MCF 10A (cell line): ENCODE measurements around the gene PDE7B. TPM values are rescaled to one million over a fixed set of nuclear protein-coding genes. Genes with fewer than 3 reads are reported as not detected.

Experiments
- BruUV-seq: library from RNA; stranded (reverse); fragments of 400-500 nt; replicated peaks from 2 replicates; lab custom pipeline; 2021; lab: Mats Ljungman, UMichigan
- CTCF ChIA-PET: fragments of 300-600 bp; sonication (Branson Sonifier 250); formaldehyde crosslinking; extraction: SDS; loops from one replicate; lab custom pipeline; 2021; ENCODE audit warnings: antibody characterized with exemption, inconsistent platforms; lab: Yijun Ruan, JAX
- POLR2A ChIA-PET: fragments of 300-600, 350-650 bp; sonication (Branson Sonifier 250); formaldehyde crosslinking; extraction: SDS; loops from one replicate; lab custom pipeline; 2020; ENCODE audit warnings: antibody characterized with exemption, inconsistent platforms; lab: Yijun Ruan, JAX
- DNase-seq: peaks from one replicate; pipeline ENCODE4 v3.0.0-alpha.2; 2018; ENCODE audit not compliant: unreplicated experiment
- H3K27ac Mint-ChIP-seq: one replicate; pipeline ENCODE4 v1.8.0; 2022; ENCODE audit warnings: mild to moderate bottlenecking, low read depth, mixed read lengths; ENCODE audit not compliant: unreplicated experiment
- H3K27me3 Mint-ChIP-seq: one replicate; pipeline ENCODE4 v1.8.0; 2022; ENCODE audit warnings: mixed read lengths; ENCODE audit not compliant: insufficient read depth, unreplicated experiment
- H3K36me3 Mint-ChIP-seq: one replicate; pipeline ENCODE4 v1.8.0; 2022; ENCODE audit warnings: mild to moderate bottlenecking, moderate library complexity, mixed read lengths; ENCODE audit not compliant: insufficient read depth, unreplicated experiment
- H3K4me1 Mint-ChIP-seq: one replicate; pipeline ENCODE4 v1.8.0; 2022; ENCODE audit warnings: mixed read lengths; ENCODE audit not compliant: insufficient read depth, unreplicated experiment
- H3K4me3 Mint-ChIP-seq: one replicate; pipeline ENCODE4 v1.8.0; 2022; ENCODE audit warnings: mild to moderate bottlenecking, moderate library complexity, mixed read lengths; ENCODE audit not compliant: unreplicated experiment
- H3K9me3 Mint-ChIP-seq: one replicate; pipeline ENCODE4 v1.8.0; 2022; ENCODE audit warnings: mixed read lengths; ENCODE audit not compliant: unreplicated experiment
- intact Hi-C: fragments of 100-400 bp; cut with micrococcal nuclease; formaldehyde crosslinking; loops from 2 replicates; pipeline ENCODE4 v1.14.1; 2022
- total RNA-seq: library from RNA; stranded (reverse); gene quantifications from 2 replicates; pipeline ENCODE4 v1.2.3, GENCODE V29; 2022
- TF ChIP-seq, protein P1 (sequence below): fragments of 200-600 bp; IDR thresholded peaks from one replicate; pipeline ENCODE4 v1.8.0; 2022; ENCODE audit warnings: antibody characterized with exemption, mild to moderate bottlenecking; ENCODE audit not compliant: unreplicated experiment

The PDE7B gene
- total RNA-seq, 1 experiment from 2014 or later = 1.4 TPM

DNA sequence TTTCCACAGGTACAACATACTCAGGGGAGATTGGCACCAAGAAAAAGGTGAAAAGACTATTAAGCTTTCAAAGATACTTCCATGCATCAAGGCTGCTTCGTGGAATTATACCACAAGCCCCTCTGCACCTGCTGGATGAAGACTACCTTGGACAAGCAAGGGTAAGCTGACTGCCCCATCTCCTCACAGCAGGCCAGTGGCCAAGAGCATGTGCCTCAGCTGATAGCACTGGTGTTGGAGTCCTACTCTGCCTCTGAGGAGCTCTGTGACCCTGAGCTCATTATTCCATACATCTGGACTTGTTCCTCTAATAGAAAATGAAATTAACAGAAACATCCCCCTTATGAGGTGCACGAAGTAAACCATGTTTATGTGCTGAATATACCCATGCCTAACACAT, 295.8 kb downstream of the PDE7B start:
- ChIA-PET POLR2A (no interaction called here), CTCF (interaction anchor here (0.6 kb wide), 1 partner anchor 54 kb away, joined by 3 read pairs; no protein-coding TSS in a partner anchor)
- no TSS peak for BruUV-seq
- no peaks in the 10 kb centered on the region for H3K9me3 Mint-ChIP-seq
- TF ChIP-seq, protein P1, sequence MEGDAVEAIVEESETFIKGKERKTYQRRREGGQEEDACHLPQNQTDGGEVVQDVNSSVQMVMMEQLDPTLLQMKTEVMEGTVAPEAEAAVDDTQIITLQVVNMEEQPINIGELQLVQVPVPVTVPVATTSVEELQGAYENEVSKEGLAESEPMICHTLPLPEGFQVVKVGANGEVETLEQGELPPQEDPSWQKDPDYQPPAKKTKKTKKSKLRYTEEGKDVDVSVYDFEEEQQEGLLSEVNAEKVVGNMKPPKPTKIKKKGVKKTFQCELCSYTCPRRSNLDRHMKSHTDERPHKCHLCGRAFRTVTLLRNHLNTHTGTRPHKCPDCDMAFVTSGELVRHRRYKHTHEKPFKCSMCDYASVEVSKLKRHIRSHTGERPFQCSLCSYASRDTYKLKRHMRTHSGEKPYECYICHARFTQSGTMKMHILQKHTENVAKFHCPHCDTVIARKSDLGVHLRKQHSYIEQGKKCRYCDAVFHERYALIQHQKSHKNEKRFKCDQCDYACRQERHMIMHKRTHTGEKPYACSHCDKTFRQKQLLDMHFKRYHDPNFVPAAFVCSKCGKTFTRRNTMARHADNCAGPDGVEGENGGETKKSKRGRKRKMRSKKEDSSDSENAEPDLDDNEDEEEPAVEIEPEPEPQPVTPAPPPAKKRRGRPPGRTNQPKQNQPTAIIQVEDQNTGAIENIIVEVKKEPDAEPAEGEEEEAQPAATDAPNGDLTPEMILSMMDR = no peak
- no peak overlapping the region for H3K4me3 Mint-ChIP-seq
- no peaks in the 10 kb centered on the region for H3K36me3 Mint-ChIP-seq
- no peaks in the 10 kb centered on the region for H3K4me1 Mint-ChIP-seq
- H3K27ac Mint-ChIP-seq = no peak overlapping the region
- no peaks in the 10 kb centered on the region for H3K27me3 Mint-ChIP-seq
- intact Hi-C loops = no loop called here
- no peak for DNase-seq

- Mint-ChIP-seq H3K4me1 (no peaks in the 10 kb centered on the region), H3K4me3 (no peak overlapping the region), H3K36me3 (no peaks in the 10 kb centered on the region), H3K27me3 (no peaks in the 10 kb centered on the region), H3K9me3 (no peaks in the 10 kb centered on the region), H3K27ac (no peak overlapping the region)
- BruUV-seq = no TSS peak
- intact Hi-C loops = no loop called here
- TF ChIP-seq, protein P1 = no peak
- no peak for DNase-seq
- ChIA-PET POLR2A (no interaction called here), CTCF (interaction anchor here (0.6 kb wide), 1 partner anchor 386 kb away, joined by 3 read pairs; no protein-coding TSS in a partner anchor)
Observed at GRCh38 chr6:136148051-136148450, 296.6 kb downstream of the PDE7B start.

GRCh38 chr6:136148523-136148922, 297.0 kb downstream of the PDE7B start:
- intact Hi-C loops = no loop called here
- ChIA-PET CTCF (interaction anchor here (1.5 kb wide), 1 partner anchor 78 kb away, joined by 3 read pairs; no protein-coding TSS in a partner anchor), POLR2A (no interaction called here)
- Mint-ChIP-seq H3K4me3 (no peak overlapping the region), H3K4me1 (no peaks in the 10 kb centered on the region), H3K27ac (no peak overlapping the region), H3K36me3 (no peaks in the 10 kb centered on the region), H3K27me3 (no peaks in the 10 kb centered on the region), H3K9me3 (no peaks in the 10 kb centered on the region)
- no TSS peak for BruUV-seq
- DNase-seq = no peak
- TF ChIP-seq, protein P1 = no peak

DNA sequence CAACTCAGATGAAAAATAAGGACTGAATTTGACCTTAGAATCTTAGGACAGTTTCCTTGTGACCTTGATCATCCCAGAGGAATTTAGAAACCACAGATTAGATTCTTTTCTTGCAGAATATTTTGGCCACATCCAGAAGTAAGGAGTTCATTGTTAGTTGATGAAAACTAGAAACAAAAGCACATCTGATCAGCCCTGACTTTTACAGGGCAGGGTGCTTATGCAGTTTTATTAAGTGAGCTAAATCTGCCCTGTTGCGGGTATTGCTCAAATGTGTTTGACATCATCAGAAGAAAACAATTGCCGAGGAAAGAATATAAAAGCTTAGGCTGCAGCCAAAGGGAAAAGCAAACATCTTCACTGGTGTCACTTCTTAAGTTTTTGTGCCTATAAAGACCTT, 297.8 kb downstream of the PDE7B start:
- POLR2A ChIA-PET = no interaction called here
- Mint-ChIP-seq H3K4me3 (no peak overlapping the region), H3K27me3 (no peaks in the 10 kb centered on the region), H3K9me3 (no peaks in the 10 kb centered on the region), H3K4me1 (no peaks in the 10 kb centered on the region), H3K36me3 (peaks cover 4% of the 10 kb centered on the region), H3K27ac (no peak overlapping the region)
- no TSS peak for BruUV-seq
- DNase-seq = no peak
- intact Hi-C loops = no loop called here
- TF ChIP-seq, protein P1 = no peak
- CTCF ChIA-PET = interaction anchor here (0.6 to 1.5 kb wide), 3 partner anchors 77 to 389 kb away, joined by 3 to 4 read pairs (median 3); no protein-coding TSS in a partner anchor
